Coronary artery (tissue), 2 donors: ENCODE results near the gene GPBAR1.

Experiments used
- DNase-seq: peaks from one replicate; pipeline ENCODE4 v3.0.0-alpha.2; 2017; ENCODE audit warnings: low spot score
- H3K27ac ChIP-seq, 2 donors: fragments of 200-600 bp; sonication (generic); one replicate each; pipeline ENCODE4 v1.5.1; 2016 to 2019
- H3K4me3 ChIP-seq: fragments of 200-600 bp; sonication (generic); 2 replicates; pipeline ENCODE4 v1.5.1; 2016; ENCODE audit warnings: mild to moderate bottlenecking, moderate library complexity
- CTCF ChIP-seq: fragments of 200-600 bp; sonication (generic); IDR thresholded peaks from one replicate; pipeline ENCODE4 v1.5.1; 2019; ENCODE audit warnings: antibody characterized with exemption

GPBAR1 gene

GRCh38 chr2:218260742-218261422 is at the start of gene GPBAR1:
Gene GPBAR1 (plus strand): TSS chr2:218261015. CDS start chr2:218262725, 1,710 bp downstream.
- Histone ChIP-seq H3K4me3 (peak within 1 kb of the TSS; percentile 57), H3K27ac (peak within 1 kb of the TSS; percentile 59 to 86)
- TF ChIP-seq CTCF: no peak
- DNase-seq: no peak

- no peak for DNase-seq
- no peak for TF ChIP-seq CTCF
- Histone ChIP-seq H3K27ac (no peak overlapping the region), H3K4me3 (no peak overlapping the region)
These were observed 46.7 kb upstream of the GPBAR1 start for GRCh38 chr2:218214116-218214515.

DNA sequence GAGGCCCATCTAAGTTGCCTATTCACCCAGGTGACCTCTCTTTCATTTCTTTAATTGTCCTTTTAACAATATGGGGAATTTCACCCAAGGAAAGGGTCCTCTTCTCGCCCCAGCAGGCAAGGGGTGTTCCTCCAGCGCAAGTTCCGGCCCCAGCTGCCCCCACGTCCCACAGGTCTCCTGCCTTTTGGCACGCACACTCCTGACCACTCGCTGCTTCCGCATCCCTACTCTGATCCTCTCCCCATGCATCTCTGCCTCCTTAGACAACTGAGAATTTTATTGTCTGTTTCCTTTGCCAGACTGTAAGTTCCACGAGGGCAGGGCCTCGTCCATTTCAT is 44.5 kb upstream of the GPBAR1 start:
- TF ChIP-seq CTCF: no peak
- DNase-seq: no peak
- Histone ChIP-seq H3K4me3 (peak overlapping the region; percentile 94), H3K27ac (peak overlapping the region; percentile 95)

- Histone ChIP-seq H3K4me3 (peak within 1 kb of the TSS; percentile 94), H3K27ac (peak within 1 kb of the TSS; percentile 95)
- no peak for TF ChIP-seq CTCF
- DNase-seq: peak; percentile 95
These were observed 44.0 kb upstream of the GPBAR1 start, which contains the start of gene ARPC2 for GRCh38 chr2:218216674-218217359. Gene ARPC2 (plus strand): TSS chr2:218217189. CDS start chr2:218217471, 282 bp downstream.

- no peak for TF ChIP-seq CTCF
- DNase-seq: peak; percentile 80
- peak overlapping the region; percentile 94 for H3K4me3 ChIP-seq
- H3K27ac ChIP-seq: peak overlapping the region; percentile 95
These were observed 43.2 kb upstream of the GPBAR1 start for GRCh38 chr2:218217360-218218267.

- no peak for DNase-seq
- TF ChIP-seq CTCF: no peak
- H3K27ac ChIP-seq: peak overlapping the region; percentile 95
- H3K4me3 ChIP-seq: peak overlapping the region; percentile 94
These were observed 42.3 kb upstream of the GPBAR1 start for GRCh38 chr2:218218268-218219185.
